CD4-positive, alpha-beta T cell treated with Interleukin-17A for 1 hour (primary cell): Measurements from ENCODE around the gene CTSZ.
"Not testable (repeated sequence)": the region's sequence is repeated elsewhere in the genome, so short reads cannot be mapped to it uniquely, and the experiment has no call there.

Experiments used
- DNase-seq: peaks from one replicate; pipeline ENCODE4 v3.0.0-alpha.2; 2020

CTSZ gene

DNA sequence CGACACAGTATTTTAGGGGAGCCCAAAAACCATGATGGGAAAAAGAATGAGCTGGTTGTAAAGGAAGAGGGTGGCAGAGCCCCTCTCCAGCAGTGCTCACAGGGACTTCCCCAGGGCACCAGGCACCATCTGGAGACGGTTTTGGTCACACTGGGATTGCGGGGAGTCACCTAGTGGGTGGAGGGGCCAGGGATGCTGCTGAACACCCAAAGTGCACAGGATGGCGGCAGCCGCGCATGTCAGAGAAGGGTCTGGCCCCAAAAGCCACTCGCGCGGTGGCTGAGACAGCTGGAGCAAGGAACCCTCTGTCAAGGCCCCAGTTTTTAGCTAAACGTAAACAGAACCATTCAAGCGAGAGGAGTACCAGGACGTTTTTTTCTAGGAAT lies 10.8 kb downstream of the CTSZ start:
- DNase-seq, result no peak

DNA sequence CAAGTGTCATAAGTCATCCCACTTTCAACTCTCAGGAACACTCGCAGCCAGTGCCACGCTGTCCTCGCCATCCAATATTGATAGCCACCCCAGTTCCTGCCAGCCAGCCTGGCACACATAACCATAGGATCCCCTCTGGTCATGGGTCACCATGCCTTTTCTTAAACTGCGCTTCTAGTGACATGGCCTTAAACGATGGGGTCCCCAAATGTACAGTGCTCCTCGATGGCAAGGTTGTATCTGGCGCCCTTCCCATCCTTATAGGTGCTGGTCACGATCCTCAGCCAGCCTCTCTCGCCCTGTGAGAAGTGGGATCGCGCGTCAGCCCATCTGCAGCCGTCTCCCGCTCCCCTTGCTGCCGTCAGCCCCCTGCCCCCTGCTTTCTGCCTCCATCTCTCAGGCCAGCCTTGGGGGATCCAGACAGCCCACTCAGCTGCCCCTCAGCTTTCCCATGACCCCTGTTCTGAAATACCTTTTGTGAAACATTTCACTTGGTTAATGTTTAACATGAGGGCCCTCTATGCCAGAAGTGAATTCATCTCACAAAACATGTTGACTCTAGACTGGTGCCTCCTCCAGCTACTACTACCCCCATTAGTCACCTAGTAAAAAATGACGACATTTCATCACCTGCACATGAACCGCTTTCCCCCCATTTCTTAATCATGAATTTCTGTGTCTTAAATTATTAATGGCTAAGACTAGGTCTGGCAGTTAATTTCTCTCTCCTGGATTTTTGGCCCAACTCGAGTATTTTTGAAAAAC lies 11.4 kb downstream of the CTSZ start:
- no peak for DNase-seq

DNA sequence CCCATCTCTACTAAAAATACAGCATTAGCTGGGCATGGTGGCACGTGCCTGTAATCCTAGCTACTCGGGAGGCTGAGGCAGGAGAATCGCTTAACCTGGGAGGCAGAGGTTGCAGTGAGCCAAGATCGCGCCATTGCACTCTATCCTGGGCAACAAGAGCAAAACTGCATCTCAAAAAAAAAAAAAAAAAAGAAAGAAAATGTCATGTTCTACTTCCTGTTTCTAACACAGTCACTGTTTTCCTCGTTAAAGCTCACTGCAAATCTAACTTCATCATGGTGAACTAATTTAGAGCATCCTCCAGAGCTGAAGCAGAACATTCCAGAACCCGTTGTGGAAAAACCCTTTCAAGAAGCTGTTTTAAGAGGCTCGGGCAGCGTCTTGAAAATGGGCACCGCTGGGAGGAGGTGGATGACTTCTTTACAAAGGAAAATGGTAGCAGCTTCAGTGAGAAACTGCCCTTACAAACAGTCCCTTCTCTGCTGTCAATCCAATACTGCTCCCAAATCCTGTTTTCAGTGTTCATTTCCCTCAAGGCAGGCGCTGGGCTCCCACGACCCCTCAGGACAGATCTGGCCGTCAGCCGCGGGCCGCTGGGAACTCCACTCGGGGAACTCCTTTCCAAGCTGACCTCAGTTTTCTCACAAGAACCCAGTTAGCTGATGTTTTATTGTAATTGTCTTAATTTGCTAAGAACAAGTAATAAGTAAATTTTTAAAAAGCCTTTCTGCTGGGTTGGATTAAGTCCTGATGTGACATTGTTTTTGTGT lies 12.5 kb downstream of the CTSZ start:
- DNase-seq, result no peak

DNA sequence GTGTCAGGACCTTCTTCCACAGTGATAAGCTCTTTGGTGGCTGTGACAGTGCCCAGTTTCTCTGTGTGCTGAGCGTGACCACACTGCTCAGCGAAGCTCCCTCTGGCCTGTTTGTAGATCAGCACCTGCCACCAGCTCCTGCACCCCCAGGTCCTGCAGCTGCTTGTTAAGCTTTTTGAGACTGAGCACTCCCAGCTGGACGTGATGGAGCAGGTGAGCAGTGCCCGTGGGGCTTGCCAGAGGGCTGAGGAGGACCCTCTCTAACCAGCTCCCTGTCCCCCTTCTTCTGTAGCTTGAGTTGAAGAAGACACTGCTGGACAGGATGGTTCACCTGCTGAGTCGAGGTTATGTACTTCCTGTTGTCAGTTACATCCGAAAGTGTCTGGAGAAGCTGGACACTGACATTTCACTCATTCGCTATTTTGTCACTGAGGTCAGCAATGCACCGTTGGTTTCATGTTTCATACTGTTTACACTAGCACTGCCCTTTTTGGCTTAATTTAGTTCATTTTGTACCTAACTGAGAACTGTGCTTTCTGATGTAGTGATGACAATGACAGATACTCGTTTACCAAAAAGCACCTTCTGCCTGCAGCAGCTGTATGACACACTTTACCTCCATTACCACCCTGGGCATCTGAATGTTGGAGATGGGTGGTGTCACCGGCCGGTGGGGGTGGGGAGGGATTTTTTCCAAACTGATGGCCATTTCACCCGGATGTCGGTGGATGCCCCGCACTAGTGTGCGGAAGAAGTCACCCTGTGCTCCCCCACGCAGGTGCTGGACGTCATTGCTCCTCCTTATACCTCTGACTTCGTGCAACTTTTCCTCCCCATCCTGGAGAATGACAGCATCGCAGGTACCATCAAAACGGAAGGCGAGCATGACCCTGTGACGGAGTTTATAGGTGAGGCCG lies 13.5 kb downstream of the CTSZ start:
- DNase-seq, result no peak

DNA sequence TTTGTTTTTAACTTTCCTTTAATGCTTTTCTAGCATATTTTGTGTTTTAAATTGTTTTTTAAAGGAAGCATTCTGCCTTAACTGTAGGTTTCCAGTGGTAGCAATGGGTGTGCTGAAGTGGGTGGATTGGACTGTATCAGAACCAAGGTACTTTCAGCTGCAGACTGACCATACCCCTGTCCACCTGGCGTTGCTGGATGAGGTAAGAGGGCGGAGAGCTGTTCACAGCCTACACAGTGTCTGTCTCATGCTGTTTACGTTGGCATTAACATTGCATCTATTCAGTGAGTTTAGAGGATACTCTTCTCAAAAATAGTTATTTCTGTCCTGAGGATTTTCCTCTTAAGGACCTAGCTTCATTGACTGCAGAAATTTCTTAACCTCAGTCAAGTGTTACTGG lies 14.1 kb downstream of the CTSZ start:
- DNase-seq, result no peak

DNA sequence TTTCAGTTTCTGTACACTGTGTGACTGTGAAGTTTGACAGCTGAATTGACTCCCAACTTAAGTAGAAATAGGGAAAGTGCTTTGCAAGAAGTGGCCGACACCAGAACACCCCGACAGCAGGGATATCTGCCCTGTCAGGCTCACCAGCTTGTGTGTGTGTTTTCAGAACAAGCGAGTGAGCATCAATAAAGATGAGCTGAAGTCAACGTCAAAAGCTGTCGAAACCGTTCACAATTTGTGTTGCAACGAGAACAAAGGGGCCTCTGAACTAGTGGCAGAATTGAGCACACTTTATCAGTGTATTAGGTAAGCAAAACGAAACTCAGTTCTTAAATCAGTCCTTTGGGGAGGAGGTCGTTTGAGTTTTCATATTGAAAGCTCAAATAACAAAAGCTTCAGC lies 15.3 kb downstream of the CTSZ start:
- no peak for DNase-seq

DNA sequence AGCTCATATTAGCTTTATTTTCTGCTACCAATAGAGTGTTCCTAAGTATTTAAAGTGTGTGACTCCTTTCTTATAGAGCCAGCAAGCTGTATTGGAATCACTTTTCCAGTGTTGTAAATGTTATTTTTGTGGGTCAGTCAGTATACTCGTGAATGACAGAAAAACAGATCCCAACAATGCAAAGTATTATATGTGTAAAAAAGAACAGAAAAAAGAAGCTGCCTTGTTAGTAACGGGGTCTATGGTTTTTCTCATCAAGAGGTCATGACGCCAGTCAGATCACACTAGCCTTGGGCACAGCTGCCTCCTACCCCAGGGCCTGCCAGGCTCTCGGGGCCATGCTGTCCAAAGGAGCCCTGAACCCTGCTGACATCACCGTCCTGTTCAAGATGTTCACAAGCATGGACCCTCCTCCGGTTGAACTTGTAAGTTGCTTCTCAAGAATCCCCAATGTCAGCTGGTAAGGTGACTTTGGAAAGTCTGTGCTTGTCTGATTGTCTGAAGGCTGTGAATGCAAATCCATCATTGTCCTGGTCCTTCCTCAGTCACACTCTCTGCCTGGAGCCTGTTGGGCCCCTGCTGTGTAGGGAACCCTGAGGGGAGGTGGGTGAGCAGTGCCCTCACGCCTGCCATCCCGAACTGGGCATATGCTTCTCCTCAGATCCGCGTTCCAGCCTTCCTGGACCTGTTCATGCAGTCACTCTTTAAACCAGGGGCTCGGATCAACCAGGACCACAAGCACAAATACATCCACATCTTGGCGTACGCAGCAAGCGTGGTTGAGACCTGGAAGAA lies 16.2 kb downstream of the CTSZ start:
- no peak for DNase-seq

DNA sequence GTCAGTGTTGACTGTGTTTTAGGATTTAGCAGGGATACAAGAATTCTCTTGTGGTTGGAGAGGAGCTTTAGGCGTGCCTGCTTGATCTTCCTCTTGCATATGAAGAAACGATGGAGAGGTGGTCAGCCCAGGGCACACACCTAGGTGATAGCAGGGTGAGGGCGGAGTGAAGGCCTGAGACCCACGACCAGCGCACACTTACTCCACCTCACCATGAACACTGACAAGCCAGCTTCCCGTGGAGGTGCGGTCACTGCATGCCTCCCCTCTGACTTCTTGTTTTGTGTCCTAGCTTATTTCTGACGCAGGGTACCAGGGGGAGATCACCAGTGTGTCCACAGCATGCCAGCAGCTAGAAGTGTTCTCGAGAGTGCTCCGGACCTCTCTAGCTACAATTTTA lies 17.9 kb downstream of the CTSZ start:
- no peak for DNase-seq

DNA sequence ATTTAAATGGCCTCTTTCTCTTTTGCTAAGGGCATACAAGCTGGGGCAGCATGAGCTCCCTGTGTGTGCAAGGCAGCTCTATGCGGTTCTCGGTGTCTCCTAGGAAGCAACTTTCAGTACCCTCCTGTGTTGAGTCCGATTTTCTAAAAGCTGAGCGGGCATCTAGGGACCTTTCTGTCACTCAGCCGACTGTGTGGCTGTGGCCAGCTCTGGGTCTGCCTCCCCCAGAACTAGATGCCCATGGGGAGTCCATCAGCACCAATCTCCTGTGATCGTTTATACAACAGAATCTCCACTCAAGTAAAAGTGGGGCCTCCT lies 18.5 kb downstream of the CTSZ start:
- no peak for DNase-seq

DNA sequence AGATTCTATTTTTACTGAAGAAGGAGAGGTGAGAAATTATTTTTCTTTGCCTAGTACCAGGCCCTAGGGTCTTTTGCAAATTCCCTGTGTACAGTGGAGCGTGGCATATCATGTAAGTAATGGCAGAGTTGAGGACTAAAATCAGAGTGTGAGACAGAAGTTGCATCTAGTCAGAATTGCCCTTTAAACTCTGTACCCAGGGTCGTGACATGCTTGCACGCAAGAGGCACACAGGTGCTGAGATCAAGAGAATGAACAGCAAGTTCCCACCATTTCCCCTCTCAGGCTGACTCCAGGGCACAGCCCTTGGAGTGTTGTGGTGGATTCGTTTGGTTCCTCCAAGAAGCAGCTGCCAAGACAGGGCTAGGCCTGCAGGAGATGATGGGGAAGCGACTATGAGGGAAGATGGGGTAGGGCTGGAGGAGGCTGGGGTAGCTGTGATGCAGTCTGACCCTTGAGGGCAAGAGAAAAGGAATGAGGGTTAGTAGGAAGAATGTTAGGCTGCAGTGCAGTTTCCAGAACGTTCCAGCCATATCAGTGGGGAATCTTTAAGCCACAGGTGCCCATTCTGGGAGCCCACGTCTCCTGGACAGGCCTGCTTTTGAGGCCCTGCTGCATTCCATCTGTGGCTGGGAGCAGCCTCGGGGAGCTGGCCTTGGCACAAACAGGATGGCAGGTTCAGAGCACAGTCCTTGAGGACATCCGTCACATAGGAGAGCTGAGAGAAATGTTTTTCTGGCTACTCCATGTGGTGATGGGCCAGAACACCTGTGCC lies 19.1 kb downstream of the CTSZ start:
- no peak for DNase-seq

DNA sequence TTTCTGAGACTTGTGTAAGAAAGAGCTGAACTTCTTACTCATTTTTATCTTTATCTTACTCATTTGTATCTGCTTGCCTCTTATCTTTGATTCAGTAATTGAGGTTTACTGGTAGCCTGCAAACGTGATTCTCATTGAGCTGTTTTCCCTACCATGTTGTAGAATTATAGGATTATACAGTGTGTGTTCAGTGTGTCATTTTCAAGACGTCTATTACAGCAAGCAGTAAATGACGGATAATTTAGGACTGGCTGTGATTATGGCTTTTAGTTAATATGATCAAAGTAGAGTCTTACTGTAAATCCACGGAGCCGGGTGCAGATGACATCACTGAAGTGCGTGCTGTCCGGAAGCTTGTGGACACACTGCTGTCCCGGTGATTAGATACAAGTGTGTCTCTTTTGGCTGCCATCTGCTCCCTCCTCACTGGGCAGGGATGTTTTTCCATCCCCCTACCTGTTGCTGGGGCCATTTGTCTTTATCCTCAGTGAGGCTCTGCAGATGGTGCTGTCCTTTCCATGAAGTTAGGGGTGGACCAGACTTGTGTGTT lies 20.0 kb downstream of the CTSZ start:
- no peak for DNase-seq

DNA sequence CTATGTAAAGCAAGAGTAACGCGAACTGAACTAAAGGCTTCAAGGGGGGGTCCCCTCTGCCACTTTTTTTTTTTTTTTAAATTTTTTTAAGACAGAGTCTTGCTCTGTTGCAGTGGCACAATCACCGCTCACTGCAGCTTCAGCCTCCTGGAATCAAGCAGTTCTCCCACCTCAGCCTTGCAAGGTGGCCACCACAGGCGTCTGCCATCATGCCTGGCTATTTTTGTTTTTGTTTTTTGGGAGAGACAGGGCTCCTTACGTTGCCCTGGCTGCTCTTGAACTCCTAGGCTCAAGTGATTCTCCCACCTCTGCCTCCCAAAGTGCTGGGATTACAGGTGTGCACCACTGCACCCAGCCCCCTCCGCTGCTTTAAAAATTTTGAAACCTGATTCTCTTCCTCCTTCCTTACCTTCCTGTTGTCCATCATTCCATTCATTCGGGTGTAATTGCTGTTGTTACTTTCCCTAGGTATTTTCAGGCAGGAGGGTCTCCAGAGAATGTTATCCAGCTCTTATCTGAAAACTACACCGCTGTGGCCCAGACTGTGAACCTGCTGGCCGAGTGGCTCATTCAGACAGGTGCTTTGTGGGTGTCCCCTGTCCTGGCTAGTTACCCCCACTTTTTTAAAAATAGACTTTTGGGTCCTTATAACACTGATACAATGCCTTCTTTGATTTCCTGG lies 20.6 kb downstream of the CTSZ start:
- DNase-seq, result no peak

DNA sequence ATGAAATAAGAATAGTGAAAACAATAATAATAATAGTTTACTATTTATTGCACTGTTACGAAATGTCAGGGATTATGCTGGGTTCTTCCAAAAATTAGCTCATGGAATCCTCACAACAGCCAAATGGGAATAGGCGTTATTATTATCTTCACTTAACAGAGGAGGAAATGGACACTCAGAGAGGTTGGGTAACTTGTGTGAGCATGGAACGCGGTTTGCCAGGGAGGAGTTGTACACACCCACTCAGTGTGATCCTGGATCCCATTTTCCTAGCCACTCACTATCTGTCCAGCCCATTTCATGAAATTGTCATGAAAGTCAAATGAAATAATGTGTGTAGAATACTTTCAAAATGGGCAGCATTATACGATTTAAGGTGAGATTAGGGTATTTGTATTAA lies 21.4 kb downstream of the CTSZ start:
- no peak for DNase-seq

DNA sequence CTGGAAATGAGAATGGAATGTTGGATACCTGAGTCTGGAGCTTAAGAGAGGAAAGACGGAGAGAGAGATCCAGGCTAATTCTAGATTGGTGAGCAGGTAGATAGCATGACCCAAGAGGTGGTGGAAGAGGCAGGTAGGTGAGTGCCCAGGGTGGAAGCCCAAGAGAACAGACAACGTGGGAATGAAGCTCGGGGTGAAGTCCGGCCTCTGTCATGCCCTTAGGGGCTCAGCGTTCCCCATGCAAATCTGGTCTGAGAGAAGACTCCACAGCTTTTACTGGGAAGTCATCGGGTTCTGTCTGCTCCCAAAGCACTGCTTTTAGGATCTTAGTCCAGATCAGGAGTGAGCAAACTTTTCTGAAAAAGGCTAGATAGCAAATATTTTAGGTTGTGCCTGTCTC lies 22.4 kb downstream of the CTSZ start:
- DNase-seq, result no peak

DNA sequence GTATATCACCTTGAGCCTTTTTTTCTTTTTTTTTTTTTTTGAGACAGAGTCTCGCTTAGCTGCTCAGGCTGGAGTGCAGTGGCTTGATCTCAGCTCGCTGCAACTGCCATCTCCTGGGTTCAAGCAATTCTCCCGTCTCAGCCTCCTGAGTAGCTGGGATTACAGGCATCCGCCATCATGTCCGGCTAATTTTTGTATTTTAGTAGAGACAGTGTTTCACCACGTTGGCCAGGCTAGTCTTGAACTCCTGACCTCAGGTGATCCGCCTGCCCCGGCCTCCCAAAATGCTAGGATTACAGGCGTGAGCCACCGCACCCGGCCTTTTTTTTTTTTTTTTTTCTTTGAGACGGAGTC lies 24.0 kb downstream of the CTSZ start:
- DNase-seq, result not testable (repeated sequence)

DNA sequence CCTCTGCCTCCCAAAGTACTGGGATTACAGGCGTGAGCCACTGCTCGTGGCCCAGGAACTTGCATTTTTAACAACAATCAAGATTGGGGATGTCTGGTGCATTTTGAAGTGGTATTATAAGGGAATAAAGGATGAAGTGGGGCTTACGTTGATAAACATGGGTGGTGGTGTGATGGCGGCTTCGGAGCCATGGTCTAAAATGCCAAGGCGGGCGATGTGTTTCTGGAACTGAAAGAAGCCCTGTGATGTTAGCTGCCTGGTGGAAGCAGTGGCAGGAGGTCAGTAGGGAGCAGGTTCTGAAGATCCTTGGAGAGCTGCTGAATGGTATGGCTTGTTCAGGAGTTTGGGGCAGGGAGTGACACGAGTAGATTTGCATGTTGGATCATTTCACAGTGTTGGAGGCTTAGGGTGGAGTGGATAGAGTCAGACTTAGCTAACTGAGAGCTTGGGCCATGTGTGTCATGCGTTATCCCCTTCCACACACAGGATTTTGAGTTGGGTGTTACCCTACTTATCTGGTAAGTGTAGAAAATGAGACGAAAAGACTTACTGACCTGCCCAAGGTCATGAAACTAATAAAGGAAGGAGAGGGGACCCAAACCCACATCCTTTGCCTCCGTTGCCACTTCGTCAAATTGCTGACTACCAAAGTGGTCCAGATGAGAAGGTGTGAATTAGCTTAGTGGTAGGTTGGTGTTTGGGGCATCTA lies 24.5 kb downstream of the CTSZ start:
- DNase-seq, result peak; percentile 61

DNA sequence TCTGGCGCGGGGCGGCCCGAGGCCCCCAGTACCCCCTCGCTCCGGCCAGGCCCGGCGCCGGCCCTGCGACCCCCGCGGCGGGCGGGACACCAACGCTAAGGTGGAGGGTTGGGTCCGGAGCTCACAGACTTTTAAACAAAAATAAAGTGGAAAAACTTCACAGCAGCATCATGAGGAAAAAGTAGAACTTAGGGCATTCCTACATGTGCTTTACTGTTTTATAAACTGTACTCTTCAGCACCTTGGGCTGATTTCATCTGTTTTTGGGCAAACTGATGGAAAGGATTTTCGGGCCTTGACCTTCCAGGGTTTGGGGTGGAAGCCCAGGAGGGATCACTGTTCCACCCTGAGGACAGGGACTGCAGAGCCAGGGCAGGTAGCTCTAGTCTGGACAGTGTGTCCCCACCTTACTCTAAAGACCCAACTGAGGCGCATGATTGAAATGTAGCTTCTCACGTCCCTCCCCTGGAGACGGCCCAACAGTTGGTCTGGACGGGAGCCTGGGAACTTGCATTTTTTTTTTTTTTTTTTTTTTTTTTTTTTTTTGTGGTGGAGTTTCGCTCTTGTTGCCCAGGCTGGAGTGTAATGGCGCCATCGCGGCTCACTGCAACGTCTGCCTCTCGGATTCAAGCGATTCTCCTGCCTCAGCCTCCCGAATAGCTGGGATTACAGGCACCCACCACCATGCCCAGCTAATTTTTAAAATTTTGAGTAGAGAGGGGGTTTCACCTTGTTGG lies 25.3 kb downstream of the CTSZ start:
- peak; percentile 16 for DNase-seq

DNA sequence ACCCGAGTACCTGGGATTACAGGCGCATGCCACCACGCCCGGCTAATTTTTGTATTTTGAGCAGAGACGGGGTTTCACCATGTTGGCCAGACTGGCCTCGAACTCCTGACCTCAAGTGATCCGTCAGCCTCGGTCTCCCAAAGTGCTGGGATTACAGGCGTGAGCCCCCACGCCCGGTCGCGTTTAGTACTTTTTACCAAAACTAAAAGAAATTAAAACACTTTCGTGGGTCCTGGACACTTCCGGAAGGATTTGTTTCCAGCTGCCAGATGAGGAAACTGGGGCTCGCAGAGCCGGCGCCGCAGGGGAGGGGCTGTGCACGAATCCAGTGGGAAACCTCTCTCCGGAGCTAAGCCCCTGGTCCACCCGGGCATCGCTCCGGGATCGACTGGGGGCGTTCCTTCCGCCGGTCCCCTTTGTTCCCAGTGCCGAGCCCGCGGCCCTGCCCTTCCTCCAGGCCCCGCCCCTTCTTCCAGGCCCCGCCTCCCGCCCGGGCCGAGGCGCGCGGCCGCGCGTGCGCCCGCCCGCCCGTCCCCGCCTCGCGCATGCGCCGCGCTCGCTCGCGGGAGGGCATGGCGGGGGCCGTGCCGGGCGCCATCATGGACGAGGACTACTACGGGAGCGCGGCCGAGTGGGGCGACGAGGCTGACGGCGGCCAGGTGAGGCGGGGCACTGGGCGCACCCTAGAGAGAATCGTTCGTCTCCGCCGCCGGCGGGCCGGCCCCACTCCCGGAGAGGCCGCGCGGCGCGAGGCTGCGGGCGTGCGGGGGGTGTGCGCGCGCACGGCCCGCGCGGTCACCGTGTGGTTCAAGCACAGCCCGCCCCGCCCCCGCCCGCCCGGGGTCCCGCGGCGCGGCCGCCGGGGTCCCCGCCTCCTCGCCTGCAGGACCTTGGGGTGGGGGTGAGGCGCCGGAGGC lies 26.1 kb downstream of the CTSZ start, which contains the start of gene NELFCD:
Gene NELFCD (plus strand): TSS at position 546 of the 917 bp plus-strand sequence. CDS start 54 bp downstream, at position 600.
- peak; percentile 90 for DNase-seq
